COLO829 (cell line): ENCODE results near the gene CCDC134.
"Not testable (repeated sequence)": the region's sequence is repeated elsewhere in the genome, so short reads cannot be mapped to it uniquely, and the experiment has no call there.

ENCODE experiments used
- DNase-seq: peaks from one replicate; pipeline ENCODE4 v3.0.0; 2012; ENCODE audit warnings: low spot score

The CCDC134 gene

GRCh38 chr22:41825376-41825775, 24.9 kb downstream of the CCDC134 start:
- DNase-seq = no peak

GRCh38 chr22:41826021-41826420, 25.5 kb downstream of the CCDC134 start:
- DNase-seq = no peak

- DNase-seq = no peak
Observed at GRCh38 chr22:41826430-41827383, 26.2 kb downstream of the CCDC134 start.

- no peak for DNase-seq
Observed at GRCh38 chr22:41827671-41828070, 27.2 kb downstream of the CCDC134 start.

- no peak for DNase-seq
Observed at GRCh38 chr22:41828516-41828915, 28.0 kb downstream of the CCDC134 start.

GRCh38 chr22:41830174-41830573, 29.7 kb downstream of the CCDC134 start:
- DNase-seq = no peak

GRCh38 chr22:41831383-41831782, 30.9 kb downstream of the CCDC134 start:
- DNase-seq = no peak

GRCh38 chr22:41831828-41832552, 31.5 kb downstream of the CCDC134 start:
- DNase-seq = no peak

- peak; percentile 99 for DNase-seq
Observed at GRCh38 chr22:41832553-41833368, 32.3 kb downstream of the CCDC134 start, which contains the start of gene SREBF2. Gene SREBF2 (plus strand): TSS chr22:41833105. CDS start chr22:41833271, 166 bp downstream.

GRCh38 chr22:41833369-41834004, 33.0 kb downstream of the CCDC134 start:
- DNase-seq = no peak

GRCh38 chr22:41834005-41834944, 33.8 kb downstream of the CCDC134 start:
- no peak for DNase-seq

GRCh38 chr22:41835462-41835861, 35.0 kb downstream of the CCDC134 start:
- DNase-seq = not testable (repeated sequence)

GRCh38 chr22:41836551-41836950, 36.1 kb downstream of the CCDC134 start:
- no peak for DNase-seq

- DNase-seq = no peak
Observed at GRCh38 chr22:41838842-41839618, 38.6 kb downstream of the CCDC134 start.

GRCh38 chr22:41840216-41840615, 39.7 kb downstream of the CCDC134 start:
- DNase-seq = no peak

GRCh38 chr22:41841085-41841712, 40.7 kb downstream of the CCDC134 start:
- DNase-seq = no peak

- no peak for DNase-seq
Observed at GRCh38 chr22:41842996-41843970, 42.8 kb downstream of the CCDC134 start.

- DNase-seq = no peak
Observed at GRCh38 chr22:41844036-41844435, 43.6 kb downstream of the CCDC134 start.
